Stimulated activated CD8-positive, alpha-beta memory T cell treated with anti-CD3 and anti-CD28 coated beads, Interleukin-15, amount 100 ng/mL, for 1 hour (primary cell): Measurements from ENCODE around the gene JPH2.

Experiments
- DNase-seq: peaks from one replicate; pipeline ENCODE4 v3.0.0-alpha.2; 2020; ENCODE audit warnings: low read depth

The JPH2 gene

GRCh38 chr20:44187772-44188709, 1.1 kb upstream of the JPH2 start:
- DNase-seq, result no peak

GRCh38 chr20:44186674-44187053, 324 bp downstream of the JPH2 start:
- DNase-seq, result no peak

- DNase-seq, result no peak
Measured at GRCh38 chr20:44186201-44186600, 787 bp downstream of the JPH2 start.

GRCh38 chr20:44185574-44185973, 1.4 kb downstream of the JPH2 start:
- no peak for DNase-seq

- no peak for DNase-seq
Measured at GRCh38 chr20:44183282-44183681, 3.7 kb downstream of the JPH2 start.

- no peak for DNase-seq
Measured at GRCh38 chr20:44182863-44183262, 4.1 kb downstream of the JPH2 start.

GRCh38 chr20:44182135-44182765, 4.7 kb downstream of the JPH2 start:
- no peak for DNase-seq

- no peak for DNase-seq
Measured at GRCh38 chr20:44181611-44182010, 5.4 kb downstream of the JPH2 start.

- DNase-seq, result no peak
Measured at GRCh38 chr20:44180814-44181213, 6.2 kb downstream of the JPH2 start.

- no peak for DNase-seq
Measured at GRCh38 chr20:44176833-44177534, 10.0 kb downstream of the JPH2 start.

- DNase-seq, result no peak
Measured at GRCh38 chr20:44174996-44175765, 11.8 kb downstream of the JPH2 start.

GRCh38 chr20:44173846-44174245, 13.1 kb downstream of the JPH2 start:
- no peak for DNase-seq

- DNase-seq, result no peak
Measured at GRCh38 chr20:44173116-44173515, 13.9 kb downstream of the JPH2 start.

- no peak for DNase-seq
Measured at GRCh38 chr20:44172572-44172950, 14.4 kb downstream of the JPH2 start.

GRCh38 chr20:44171775-44172571, 15.0 kb downstream of the JPH2 start:
- no peak for DNase-seq

GRCh38 chr20:44170816-44171410, 16.1 kb downstream of the JPH2 start:
- no peak for DNase-seq

GRCh38 chr20:44167736-44168135, 19.3 kb downstream of the JPH2 start:
- DNase-seq, result no peak

- DNase-seq, result no peak
Measured at GRCh38 chr20:44166477-44166876, 20.5 kb downstream of the JPH2 start.

- DNase-seq, result no peak
Measured at GRCh38 chr20:44166008-44166407, 21.0 kb downstream of the JPH2 start.

GRCh38 chr20:44160133-44160532, 26.9 kb downstream of the JPH2 start:
- no peak for DNase-seq

GRCh38 chr20:44159711-44160110, 27.3 kb downstream of the JPH2 start:
- no peak for DNase-seq
